Activated CD4-positive, alpha-beta T cell treated with anti-CD3 and anti-CD28 coated beads, Interleukin-2, amount 50 U/mL, for 16 hours (primary cell): Measurements from ENCODE around the gene BBLN.
"Not testable (repeated sequence)": the region's sequence is repeated elsewhere in the genome, so short reads cannot be mapped to it uniquely, and the experiment has no call there.

Source experiments
- DNase-seq: peaks from one replicate; pipeline ENCODE4 v3.0.0-alpha.2; 2020

BBLN gene, protein sequence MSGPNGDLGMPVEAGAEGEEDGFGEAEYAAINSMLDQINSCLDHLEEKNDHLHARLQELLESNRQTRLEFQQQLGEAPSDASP

DNA sequence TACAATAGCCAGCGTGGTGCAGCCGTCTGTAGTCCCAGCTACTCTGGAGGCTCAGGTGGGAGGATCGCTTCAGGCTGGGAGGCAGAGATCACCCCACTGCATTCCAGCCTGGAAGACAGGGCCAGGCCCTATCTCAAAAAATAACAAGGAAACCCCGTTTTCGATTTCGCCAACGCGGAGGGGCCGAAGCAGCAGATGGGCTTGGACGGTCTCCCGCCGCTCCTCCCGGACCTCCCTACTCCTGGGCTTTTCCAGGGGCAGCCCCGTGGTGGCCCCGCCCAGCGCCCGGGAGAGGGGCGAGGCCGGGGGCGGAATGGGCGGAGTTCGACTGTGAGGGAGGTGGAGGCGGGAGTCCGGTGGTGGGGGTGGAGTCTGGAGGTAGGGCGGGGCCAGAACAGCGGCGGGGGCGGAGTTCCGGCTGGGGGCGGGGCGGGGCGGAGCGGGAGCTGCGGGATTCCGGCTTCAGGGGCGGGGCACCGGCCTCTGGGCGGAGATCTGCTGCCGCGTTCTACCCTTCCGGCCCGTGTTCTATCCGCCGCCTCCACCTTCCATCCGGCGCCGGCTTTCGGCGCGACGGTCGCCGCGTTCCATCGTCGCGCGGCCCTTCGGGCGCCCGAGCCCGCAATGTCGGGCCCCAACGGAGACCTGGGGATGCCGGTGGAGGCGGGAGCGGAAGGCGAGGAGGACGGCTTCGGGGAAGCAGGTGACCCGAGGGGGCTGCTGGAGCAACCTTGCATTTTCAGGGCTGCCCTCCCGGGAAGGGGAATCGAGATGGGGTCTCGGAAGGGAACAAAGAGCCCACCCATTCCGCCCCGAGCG is at the start of gene BBLN:
BBLN (plus strand) TSS at position 482 of the 819 bp plus-strand sequence; CDS start at position 625, 143 bp downstream.
- peak; percentile 95 for DNase-seq

DNA sequence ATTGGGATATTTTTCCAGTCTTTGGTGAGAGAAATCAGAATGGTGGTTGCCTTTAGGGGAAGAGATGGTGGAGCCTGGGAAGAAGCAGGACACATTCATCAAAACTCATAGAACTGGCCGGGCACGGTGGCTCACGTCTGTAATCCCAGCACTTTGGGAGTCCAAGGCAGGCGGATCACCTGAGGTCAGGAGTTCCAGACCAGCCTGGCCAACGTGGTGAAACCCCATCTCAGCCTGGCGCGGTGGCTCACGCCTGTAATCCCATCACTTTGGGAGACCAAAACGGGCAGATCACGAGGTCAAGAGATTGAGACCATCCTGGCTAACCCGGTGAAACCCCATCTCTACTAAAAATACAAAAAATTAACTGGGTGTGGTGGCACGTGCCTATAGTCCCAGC is 48.3 kb upstream of the BBLN start:
- DNase-seq, result not testable (repeated sequence)

DNA sequence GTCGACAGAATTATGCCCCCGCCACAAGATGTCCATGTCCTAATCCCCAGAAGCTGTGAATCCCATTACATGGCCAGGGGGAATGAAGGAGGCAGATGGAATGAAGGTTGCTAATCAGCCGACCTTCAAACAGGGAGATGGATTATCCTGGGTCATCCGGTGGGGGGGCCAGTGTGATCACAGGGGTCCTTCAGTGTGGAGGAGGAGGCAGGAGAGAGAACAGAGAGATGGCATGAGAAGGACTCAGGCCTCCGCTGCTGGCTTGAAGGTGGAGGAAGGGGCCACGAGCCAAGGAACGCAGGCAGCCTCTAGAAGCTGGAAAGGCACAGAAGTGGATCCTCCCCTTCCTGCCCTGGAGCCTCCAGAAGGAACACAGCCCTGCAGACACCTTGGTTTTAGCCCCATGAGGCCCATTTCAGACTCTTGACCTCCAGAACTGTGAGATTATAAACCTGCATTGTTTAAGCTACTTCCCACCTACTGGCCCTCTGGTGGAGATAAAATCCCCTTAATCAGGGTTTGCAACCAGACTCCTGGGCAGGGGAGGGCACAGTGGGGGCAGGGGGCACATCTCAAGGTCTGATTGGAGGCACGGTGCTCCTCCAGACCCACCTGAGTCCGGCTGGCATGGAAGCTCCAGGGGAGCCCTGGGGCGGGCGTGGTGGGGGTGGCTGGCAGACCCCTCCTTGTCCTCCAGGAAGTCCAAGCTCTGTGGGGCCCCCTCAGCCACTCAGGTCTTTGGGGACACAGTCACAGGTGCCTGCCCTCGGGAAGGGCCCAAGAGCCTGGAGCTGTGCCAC is 46.3 kb upstream of the BBLN start:
- DNase-seq, result no peak

DNA sequence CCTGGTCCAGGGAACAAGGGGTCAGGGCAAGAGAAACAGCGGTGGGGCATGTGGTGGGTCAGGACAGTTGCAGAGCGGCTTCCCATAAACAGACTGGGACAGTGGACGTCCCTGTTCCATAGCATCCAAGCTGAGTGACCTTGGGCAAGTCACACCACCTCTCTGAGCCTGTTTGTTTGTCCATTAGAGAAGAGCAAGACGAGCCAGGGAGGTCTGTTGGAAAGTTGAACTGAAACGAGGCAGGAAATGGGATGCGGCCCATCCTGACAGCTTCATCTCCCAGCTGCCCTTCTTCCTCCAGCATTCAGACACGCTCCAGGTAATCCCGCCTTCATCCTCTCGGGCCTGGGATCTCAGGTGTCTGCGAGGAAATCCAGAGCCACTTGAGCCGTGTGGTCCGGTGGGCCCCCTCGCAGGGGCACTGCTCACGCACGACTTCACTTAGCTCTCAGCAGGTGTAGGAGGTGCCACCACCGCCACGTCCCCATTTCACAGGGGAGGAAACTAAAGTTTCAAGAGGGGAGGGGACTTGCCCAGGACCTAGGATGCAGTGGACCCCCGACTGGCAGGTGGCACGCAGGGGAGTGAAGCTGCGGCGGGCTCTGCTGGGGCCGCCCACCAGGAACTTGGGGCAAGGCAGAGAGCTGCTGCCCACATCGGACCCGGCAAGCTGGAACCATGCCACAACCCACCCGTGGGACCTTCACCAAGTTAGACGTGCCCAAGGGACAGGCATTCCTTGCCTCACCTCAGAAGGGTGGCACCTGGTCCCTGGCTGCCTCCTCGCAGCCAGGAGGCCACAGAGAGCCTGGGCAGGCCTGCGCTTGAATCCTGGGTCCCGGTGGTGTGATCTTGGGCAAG is 45.5 kb upstream of the BBLN start:
- DNase-seq, result no peak

DNA sequence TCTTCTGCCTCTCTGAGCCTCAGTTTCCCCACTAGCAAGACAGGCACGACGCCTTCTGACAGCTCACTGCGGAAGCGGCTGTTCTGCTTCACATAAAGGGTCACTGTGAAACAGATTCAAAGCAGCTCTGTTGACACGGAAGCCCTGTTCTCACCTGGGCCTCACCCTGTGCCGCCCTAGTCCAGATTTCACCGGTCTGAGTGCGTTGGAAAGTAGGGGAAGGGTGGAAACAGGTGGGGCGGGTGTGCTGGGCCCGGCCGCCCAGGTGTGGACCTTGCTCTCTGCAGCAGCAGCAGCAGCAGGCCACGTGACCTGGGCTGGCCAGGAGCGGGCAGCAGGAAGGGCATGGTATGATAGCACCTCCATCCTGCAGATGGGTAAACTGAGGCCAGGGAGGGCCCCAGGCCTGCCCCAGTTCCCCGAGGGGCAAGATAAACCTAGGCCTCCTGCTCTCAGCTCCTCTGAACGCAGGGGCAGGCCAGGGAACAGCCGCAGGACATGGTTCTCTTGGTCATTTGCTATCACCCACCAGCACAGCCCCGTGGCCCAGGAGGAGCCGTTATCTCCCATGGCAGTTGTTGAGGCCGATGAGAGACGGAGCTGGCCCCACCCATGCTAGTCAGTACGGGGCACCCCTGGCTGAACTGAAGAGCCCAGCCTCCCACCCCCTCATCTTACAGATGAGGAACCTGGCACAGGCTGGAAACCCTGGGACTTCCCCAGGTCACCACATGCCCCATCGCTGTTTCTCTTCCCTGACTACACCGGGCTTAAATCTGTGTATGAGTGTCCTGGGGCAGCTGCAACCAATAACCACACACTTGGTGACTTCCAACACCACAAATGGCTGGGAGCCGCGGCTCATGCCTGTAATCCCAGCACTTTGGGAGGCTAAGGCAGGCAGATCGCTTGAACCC is 44.6 kb upstream of the BBLN start:
- no peak for DNase-seq

DNA sequence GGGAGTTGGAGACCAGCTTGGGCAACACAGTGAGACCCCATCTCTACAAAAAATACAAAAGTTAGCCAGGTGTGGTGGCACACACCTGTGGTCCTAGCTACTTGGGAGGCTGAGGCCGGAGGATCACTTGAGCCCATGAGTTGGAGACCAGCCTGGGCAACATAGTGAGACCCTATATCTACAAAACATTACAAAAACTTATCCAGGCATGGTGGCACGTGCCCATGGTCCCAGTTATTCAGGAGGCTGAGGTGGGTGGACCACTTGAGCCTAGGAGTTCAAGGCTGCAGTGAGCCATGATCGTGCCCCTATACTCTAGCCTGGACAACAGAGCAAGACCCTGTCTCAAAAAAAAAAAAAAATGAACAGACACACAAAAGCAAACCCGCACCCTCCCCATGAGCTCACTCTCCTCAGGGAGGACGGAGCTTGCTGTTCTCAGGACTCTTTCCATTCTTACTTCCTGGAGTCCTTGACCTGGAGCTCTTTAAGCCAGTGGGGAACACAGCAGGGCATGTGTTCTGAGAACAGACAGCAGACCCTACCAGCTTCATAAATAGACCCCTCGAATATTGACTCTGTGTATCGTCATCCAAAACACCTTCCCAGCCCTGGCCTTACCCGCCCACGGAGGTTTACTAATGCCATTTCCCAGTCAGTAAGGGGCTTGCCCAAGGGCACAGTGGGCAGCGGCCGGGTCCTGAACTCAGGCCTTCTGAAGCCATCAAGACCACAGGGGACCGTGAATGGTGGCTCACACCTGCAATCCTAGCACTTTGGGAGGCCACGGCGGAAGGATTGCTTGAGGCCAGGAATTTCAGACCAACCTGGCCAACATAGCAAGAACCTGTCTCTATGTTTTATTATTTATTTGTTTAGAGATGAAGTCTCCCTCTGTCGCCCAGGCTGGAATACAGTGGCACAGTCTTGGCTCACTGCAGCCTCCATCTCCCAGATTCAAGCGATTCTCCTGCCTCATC is 43.7 kb upstream of the BBLN start:
- no peak for DNase-seq

- DNase-seq, result peak; percentile 95
Measured at GRCh38 chr9:128117613-128118471, 42.2 kb upstream of the BBLN start.

- DNase-seq, result no peak
Measured at GRCh38 chr9:128118472-128118857, 41.6 kb upstream of the BBLN start.

GRCh38 chr9:128118971-128119665 is 40.9 kb upstream of the BBLN start:
- DNase-seq, result no peak

DNA sequence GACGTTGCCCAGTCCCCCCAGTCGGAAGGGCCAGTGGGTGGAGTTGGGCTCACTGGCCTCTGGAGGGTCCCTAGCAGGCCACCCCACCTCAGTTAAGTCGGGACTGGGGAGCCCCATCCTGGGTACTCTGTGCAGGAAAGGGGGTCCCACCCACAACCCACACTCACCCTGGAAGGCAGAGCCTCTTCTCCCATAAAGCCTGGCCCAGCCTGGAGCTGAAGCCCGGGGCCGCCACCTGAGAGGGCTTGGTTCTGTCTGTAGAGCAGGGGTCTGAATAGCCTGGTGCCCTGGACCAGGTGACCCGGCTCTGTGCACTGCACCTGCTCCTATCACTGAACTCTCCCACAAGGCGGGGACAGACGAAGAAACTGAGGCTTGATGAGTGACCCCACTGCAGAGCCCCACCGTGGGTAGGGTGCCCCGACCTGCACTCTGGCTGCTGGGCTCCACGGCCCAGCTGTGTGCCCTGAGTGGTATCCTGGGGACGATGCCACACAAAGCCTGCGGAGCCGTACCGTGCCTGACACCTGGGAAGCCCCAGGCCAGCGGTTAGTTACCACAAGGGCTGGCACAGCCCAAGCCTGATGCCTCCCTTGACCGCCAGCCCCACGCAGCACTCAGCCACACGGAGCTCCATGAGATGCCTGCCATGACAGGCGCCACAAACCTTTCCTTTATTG is 39.9 kb upstream of the BBLN start:
- DNase-seq, result no peak

- no peak for DNase-seq
Measured at GRCh38 chr9:128120741-128121465, 39.2 kb upstream of the BBLN start.

- no peak for DNase-seq
Measured at GRCh38 chr9:128121466-128121810, 38.6 kb upstream of the BBLN start.

DNA sequence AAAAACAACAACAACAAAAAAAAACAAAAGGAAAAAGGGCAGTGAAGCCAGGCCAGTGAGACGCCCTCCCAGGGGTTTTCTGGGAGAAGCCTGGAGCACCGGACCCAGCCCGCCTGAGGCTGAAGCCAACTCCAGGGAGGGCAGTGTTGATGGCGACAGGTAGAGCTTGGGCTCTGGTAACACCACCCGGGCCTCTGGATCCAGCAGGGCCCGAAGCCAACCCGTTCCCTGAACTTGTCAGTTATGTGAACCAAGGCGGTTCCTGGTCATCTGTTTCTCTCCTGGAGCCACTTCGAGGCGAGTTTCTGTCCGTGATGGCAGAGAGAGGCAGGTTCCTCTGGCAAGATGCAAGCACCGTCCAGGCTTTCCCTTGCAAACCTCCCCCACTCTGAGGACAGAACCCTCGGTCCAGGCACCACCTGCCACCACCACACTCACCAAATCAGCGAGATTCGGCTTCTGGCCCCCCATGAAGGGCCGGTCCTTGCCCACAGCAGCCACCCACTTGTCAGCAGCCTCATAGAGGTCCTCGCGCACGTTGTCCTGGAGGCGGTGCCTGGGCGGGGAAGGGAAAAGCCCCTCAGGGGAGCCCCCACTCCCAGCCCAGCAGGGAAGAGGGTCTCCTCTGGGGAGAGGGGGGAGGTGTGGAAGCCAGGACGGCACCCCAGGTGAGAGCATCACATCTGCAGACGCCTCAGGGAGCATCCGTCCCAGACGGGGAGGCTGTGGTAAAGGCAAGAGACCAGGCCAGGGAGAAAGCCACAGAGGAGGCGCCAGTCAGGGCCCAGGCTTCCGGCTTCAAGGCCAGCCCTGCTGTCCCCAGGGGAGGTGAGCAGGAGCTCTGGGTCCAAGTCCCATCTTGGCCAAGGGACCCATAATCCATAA is 37.9 kb upstream of the BBLN start:
- no peak for DNase-seq

DNA sequence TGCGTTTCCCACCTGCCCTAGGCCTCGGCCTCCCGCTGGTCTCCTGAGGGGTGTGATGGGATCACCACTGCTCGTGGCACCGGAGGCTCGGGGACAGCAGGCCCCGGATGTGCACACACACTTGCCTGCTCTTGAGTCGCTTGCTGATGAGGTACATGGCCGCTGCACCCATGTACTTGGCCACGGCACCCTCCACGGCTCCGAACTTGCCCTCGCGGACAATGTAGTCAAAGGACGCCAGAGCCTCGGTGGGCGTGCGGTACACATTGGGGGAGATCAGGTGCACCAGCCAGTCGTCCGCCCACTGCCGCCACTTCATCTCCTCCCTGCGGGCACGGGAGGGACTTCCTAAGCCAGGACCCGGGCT is 37.3 kb upstream of the BBLN start:
- DNase-seq, result no peak

GRCh38 chr9:128123451-128124080 is 36.5 kb upstream of the BBLN start:
- DNase-seq, result no peak

DNA sequence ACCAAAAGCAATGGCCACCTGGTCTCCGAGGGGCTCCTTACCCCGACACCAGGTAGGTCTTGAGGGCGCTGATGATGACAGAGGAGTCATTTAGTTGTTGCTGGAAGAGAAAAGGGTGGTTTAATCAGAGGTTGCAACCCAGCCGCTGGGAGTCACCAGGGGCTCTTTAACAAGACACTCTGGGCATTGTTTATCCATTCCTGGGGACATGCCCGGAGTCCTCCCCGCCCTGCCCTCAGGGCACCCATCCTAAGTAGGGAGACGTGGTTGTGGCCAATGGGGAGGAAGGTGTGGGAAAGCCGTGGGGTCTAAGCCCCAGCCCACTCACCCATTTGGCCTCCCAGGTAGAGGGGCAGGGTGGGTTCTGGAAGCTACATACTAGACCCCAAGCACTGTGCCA is 35.6 kb upstream of the BBLN start:
- DNase-seq, result no peak
